GM18508 (cell line): ENCODE results near the gene SLC4A1AP.

Experiments used
- ATAC-seq: cut with Tn5 transposase; IDR thresholded peaks from one replicate; pipeline ENCODE4 v1.9.1; 2021; ENCODE audit warnings: moderate number of reproducible peaks; ENCODE audit not compliant: insufficient read depth, unreplicated experiment

SLC4A1AP gene

GRCh38 chr2:27737676-27738348, 74.1 kb downstream of the SLC4A1AP start:
- ATAC-seq: no peak

- no peak for ATAC-seq
These were observed 74.8 kb downstream of the SLC4A1AP start for GRCh38 chr2:27738349-27739057.

GRCh38 chr2:27739058-27739373, 75.3 kb downstream of the SLC4A1AP start:
- no peak for ATAC-seq

GRCh38 chr2:27741673-27742072, 78.0 kb downstream of the SLC4A1AP start:
- no peak for ATAC-seq

GRCh38 chr2:27742571-27742970, 78.9 kb downstream of the SLC4A1AP start:
- no peak for ATAC-seq
